ENCODE results near the gene PTGR1.

DNA sequence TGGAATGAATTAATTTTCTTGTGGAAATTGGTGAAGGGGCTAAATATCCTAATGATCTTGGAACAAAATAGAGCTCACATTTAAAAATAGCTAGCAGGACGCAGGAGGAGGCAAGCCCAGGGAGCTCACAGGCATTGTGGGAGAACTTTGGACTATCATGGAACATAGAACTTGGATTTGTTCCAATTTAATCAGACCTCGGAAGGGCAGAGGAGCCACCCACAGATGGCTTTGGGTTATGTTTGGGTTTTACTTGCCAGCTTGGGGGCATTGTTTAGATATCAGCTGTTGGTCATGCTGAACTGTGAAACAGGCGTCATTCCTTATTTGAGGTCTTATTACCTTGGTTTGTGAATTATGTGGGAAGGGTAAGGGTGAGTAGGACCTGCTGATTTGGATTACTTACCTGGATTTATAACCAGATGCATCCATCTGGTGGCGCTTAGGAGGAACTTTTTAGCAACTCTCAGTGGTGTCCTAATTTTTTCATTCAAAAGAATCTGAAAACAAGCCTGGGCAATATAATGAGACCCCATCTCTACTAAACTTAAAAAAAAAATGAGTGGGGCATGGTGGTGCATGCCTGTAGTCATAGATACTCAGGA, 14.1 kb upstream of the PTGR1 start:
- no peak for TF ChIP-seq POLR2AphosphoS5 (IDR thresholded peaks at IDR 0.05; ENCODE audit: insufficient read depth, low read depth, low read length)
- TF ChIP-seq JUN (IDR thresholded peaks at IDR 0.05; ENCODE audit: borderline replicate concordance, insufficient read depth, insufficient read length, low read depth), result no peak
- no peak for TF ChIP-seq EZH2 (IDR thresholded peaks at IDR 0.05; ENCODE audit: borderline replicate concordance, low read depth, low read length, severe bottlenecking)
- TF ChIP-seq, protein P1, sequence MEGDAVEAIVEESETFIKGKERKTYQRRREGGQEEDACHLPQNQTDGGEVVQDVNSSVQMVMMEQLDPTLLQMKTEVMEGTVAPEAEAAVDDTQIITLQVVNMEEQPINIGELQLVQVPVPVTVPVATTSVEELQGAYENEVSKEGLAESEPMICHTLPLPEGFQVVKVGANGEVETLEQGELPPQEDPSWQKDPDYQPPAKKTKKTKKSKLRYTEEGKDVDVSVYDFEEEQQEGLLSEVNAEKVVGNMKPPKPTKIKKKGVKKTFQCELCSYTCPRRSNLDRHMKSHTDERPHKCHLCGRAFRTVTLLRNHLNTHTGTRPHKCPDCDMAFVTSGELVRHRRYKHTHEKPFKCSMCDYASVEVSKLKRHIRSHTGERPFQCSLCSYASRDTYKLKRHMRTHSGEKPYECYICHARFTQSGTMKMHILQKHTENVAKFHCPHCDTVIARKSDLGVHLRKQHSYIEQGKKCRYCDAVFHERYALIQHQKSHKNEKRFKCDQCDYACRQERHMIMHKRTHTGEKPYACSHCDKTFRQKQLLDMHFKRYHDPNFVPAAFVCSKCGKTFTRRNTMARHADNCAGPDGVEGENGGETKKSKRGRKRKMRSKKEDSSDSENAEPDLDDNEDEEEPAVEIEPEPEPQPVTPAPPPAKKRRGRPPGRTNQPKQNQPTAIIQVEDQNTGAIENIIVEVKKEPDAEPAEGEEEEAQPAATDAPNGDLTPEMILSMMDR (IDR thresholded peaks at IDR 0.05; ENCODE audit: extremely low read depth in 1 of 2, insufficient read depth in 1 of 2, low read depth in 1 of 2, low read length in 2 of 2), result no peak

All from endothelial cell of umbilical vein (primary cell).